T1000 (cell line): Measurements from ENCODE around the gene CHMP4B.

Experiments used
- DNase-seq: peaks from one replicate; lab custom pipeline; 2025; ENCODE audit warnings: mixed read lengths; lab: John Stamatoyannopoulos, UW

Gene CHMP4B

DNA sequence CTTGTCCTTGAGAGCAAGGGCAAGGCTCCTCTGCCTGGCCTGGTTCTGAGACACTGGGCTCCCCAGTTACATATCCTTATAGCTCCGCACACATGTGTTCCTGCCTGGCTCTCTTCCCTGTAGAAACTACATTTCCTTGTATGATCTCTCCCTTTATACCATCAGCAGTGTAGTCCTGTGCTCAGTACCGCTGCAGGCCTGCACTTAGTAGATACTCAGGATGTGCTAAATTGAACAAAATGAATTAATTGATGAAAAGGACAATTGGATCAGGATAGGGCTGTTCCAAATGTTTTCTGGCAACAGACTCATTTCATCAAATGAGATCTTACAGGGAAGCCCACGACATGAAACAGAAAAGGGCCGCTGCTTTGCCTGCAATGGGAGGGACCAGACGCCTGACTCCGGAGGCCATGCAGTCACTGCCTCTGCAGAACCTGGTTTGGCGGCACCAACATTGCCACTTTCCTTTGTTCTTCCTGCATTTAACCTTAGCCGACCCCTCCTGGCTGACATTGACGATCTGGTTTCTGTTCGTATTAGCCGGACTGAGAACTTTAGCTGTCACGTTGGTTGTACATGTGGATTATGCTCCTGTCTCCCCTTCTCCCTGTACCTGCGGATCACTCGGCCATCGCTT, 53.3 kb downstream of the CHMP4B start:
- no peak for DNase-seq

DNA sequence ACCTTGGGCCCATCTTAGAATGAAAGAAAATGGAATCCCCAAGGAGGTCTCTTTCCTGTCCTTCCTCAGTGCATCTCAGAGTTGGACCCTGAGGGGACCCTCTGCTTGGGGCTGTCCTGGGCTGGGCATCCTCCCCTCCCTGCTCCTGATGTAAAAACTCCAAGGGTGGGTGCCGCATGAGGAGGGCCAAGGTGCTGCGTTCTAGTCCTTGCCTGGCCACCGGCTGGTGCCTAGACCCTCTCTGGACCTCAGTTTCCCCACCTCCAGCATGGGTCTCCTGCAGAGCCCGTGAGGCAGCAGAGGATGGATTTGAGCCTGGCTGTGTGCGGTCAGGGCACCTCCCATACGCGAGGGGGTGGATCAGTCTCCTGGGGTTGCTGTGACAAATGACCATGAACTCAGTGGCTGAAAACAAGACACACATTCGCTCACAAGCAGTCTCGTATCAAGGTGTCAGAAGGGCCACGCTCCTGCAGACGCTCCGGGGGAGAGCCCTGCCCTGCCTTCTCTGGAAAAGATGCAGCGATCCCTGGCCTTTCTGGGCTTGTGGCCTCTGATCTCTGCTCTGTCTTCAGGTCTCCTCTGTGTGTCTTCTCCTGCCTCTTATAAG, 54.7 kb downstream of the CHMP4B start:
- no peak for DNase-seq

DNA sequence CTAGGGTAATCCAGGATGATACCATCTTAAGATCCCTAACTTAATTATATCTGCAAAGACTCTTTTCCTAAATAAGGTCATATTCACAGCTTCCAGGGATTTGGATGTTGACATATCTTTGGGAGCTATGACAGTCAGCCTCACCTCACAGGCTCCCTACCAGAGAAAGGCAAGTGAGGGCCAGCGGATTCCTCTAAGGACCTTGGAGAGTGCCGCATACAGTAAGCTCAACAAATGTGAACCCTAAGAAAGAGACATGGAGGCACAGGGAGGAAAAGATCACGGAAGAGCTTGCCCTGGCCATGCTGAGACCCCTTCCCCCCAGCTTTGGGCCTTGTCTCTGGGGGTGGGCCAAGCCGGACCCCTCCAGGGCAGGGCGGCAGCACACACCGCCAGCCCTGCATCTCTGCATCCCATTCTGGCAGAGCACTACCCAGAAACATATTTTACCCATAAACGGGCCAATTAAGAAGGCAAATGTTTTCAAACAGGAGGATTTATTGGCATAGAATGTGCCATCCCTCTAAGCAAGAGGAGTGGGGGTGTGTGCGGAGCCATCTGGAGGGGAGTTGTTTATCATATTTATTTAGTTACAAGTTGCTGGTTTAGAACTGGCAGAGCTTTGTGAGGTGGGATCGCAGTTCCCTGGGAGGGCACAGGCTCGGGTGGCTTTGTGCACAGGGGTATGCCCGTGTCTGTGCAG, 55.4 kb downstream of the CHMP4B start:
- DNase-seq = no peak

DNA sequence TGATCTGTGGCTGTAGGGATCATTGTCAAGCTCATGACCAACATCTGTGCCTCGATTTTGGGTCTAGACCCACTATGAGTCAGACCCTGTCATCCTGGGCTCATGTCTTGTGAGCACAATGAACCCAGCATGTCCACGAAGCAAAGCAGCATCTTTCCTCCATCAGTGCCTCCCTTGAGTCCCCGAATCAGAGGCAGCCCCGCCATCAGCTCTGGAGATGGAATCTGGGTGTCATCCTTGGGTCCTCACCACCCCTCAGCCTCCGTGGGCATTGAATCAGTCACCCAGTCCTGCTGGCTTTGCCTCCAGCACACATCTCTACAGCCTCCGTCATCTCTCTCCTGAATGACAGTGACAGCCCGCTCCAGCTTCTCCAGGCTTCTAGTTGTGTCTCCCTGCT, 56.9 kb downstream of the CHMP4B start:
- DNase-seq = no peak

DNA sequence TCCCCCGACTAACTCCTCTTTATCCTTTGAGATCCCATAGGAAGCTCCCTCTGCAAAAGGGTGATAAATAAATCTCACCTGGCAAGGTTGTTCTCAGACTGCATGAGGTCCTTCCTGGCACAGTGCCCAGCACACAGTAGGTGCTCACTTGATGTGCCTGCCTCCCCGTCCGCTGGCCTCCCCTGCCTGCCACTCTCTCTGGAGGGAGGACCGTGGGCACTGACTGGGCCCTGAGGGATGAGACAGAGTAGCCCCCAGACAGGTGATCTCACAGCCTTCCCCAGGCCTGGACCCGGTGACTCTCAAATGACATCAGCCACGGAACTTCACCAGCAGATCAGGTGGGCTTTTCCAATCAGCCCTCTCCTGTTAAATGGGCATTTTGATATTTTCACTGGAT, 57.4 kb downstream of the CHMP4B start:
- no peak for DNase-seq

DNA sequence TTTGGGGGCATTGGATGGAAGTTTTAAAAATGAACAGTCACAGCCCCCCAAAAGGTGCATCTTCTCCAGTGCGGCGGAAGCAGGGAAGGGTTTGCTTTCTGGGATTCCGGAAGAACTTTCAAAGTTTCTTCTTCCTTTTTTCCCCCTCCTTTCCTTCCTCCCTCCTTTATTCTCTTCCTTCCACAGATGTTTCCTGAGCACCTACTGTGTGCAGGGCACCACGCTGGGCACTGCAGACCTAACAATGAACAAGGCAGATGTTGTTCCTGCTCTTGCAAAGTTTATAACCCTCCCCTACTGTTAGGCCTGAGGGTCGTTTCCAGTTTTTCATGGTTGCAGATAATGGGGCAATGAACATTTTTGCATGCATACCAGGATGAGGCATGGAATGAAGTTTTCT, 58.1 kb downstream of the CHMP4B start:
- no peak for DNase-seq

DNA sequence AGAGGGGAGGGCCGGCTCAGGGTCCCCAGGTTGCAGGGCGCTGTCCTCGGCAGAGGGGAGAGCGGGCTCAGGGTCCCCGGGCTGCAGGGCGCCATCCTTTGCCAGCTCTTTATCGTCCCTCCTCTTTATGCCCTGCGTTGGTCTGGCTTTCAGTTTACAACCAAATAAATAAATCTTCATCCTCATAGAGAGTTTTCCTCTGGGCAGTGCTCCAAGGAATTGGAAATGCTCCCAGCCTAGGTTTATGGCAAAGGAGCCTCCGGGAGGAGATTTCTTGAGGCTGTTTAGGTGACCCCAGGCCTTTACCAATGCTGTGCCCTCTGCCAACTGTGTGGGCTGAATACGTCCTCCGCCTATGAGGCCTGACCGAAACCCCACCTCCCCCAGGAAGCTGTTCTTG, 60.2 kb downstream of the CHMP4B start:
- no peak for DNase-seq

DNA sequence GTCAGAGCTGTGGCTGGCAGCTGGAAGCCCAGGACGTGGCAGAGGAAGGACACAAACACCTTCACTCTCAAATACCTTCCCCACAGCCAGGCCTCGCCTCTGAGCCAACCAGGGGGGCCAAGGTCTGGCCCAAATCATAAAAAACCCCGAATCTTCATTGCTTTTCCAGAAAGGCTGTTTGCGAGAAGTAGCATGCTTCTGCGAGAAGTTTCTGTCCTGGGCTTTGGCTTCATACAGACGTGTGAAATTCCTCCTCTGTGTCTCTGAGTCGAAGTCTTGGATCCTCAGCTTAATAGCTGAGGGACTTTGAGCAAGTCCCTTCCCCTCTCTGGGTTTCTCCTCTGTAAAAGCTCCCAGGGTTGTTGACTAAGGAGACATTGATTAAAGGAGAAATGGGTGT, 63.0 kb downstream of the CHMP4B start:
- no peak for DNase-seq

DNA sequence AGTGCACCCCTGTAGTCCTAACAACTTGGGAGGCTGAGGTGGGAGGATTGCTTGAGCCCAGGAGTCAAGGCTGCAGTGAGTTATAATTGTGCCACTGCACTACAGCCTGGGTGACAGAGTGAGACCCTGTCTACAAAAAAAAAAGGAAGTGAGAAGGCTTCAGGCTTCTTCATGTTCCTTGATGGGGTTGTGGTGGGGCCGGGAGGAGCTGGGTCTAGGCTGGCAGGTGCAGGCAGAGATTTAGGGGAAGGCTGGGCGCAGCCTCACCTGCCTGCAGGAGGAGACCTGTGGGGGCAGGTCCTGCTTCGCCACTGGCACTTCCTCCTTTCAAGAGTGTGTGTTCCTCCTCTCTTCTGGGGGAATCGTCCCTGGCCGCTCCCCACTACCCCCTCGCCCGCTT, 63.9 kb downstream of the CHMP4B start:
- DNase-seq = no peak

DNA sequence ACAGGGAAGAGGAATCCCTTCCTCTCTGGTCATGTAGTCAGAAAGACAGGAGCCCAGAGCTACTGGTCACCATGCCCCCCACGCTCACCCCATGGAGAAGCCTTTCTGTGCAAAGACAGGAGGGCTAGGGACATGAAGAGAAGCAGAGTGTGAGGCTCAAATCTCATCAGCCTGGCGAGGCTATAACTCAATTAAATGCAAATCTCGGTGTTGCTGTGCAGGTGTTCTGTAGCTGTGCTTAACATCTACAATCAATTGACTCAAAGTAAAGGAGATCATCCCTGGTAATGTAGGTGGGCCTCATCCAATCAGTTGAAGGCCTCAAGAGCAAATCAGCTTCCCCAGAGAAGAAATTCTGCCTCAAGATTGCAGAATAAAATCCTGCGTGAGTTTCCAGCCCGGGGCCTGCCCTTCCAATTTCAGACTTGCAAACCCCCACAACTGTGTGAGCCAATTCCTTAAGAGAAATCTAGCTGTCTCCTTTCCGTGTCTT, 64.4 kb downstream of the CHMP4B start:
- DNase-seq = no peak

DNA sequence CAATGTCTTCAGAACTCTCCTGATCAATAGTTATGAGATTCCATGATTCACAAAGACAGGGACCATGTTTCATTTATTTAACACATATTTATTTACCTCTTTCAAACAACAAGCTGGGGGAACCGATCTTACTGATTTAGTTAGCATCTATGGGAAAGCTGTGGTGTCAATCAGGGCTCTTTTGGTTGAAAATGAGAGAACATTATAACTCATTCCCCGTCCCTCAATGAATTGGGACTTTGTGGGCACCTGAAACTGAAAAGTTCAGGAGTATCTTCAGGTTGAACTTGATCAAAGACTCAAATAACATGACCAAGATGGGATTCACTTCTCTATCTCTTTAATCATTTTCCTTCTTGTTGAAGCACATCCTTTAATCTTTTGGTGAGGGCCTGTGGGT, 67.4 kb downstream of the CHMP4B start:
- no peak for DNase-seq

DNA sequence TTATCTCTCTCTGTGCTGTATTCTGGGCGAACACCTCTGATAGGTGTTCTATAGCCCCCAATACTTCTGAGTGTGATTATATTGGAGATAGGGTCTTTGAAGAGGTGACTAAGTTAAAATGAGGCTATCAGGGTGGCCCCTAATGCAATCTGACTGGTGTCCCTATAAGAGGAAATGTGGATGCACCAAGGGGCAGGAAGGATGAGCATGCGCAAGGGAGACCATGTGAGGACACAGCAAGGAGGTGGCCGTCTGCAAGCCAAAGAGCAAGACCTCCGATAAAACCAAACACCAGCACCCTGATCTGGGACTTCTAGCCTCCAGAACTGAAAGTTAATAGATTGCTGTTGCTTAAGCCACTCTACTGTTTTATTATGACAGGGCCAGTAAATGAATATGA, 69.2 kb downstream of the CHMP4B start:
- no peak for DNase-seq

DNA sequence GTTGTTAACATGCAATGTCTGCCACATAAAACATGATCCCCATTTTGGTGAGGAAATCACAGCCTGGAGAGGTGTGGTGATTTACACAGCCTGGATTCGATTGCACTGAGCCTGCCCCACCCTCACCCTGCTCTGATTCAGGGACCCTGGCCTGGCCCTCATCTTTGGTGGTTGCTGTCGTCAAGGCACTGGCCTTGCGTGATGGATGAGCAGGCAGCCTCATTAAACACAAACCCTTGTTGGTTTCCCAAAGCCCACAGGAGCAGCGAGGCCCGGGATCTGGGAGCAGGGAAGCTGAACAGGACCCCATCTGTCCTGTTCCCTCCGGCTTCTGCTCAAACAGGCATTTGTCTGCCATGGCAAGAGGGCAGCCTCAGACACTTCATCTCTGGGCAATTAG, 70.8 kb downstream of the CHMP4B start:
- no peak for DNase-seq

DNA sequence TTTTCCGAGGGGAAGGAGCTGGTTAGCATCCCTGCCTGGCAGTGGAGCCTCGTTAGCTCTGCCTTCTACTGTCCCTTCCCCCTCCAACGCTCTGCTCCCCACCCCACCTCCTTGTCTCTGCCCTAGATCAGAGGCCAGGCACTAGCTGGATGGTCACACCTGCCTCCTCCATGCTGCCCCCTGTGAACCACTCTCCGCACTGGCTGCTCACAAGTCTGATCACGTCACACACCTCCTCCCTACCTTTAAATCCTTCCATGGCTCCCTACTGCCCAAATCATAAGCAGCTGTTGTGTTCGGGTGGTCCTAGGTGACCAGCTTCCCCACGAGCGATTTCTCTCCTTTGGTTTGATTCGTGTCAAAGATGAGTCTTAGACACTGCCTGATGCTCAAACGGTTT, 71.3 kb downstream of the CHMP4B start:
- no peak for DNase-seq

DNA sequence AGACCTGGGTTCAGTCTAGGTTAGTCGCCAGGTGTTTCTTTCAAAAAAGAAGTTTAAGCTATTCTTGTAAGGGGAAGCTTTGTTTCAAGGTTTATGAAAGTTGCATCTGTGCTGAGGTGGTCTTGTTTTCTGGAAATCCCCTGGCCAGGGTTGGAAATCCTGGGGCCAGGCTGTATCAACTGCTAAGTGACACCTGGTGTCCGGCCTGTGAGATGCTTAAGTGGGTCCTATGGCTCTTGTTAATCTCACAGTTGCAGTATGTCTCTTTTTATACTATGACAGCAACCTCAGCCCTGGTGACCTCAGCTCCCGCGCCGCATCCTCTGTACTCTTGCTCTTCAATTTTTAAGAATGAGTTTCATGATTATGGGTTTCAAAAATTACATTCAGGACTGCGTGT, 72.0 kb downstream of the CHMP4B start:
- DNase-seq = no peak

DNA sequence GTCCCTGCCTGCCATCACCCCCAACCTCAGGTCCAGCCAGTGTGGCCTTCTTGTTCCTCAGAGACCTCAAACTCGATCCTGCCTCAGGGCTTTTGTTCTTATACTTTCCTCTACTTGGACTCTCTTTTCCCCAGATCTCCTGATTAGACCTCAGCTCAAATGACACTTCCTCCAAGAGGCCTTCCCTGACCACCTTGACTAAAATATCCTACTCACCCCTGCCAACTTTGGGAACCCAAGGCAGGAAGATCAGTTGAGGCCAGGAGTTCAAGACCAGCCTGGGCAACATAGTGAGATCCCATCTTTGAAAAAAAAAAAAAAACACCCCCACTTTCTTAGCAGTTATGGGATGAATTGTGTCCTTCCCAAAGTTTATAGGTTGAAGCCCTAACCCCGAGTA, 73.5 kb downstream of the CHMP4B start:
- DNase-seq = no peak

DNA sequence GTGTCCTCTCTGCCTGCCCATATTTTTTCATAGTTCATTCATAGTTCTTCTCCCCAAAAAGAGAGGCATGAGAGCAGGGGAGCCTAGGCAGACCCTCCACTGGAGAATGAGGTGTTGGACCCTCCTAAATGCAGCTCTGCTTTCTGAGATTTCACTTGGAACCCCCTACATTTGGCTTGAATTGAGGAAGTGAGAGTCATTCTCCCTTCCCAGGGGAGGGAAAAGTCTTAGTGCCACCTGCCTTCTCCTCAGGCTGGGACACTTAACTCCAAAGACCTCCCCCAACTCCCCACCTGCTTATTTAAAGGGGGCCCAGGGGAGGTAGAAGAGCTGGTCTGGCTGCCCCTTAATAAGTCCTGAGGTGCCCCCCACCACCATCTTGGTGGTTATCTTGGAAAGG, 78.2 kb downstream of the CHMP4B start:
- DNase-seq = no peak

DNA sequence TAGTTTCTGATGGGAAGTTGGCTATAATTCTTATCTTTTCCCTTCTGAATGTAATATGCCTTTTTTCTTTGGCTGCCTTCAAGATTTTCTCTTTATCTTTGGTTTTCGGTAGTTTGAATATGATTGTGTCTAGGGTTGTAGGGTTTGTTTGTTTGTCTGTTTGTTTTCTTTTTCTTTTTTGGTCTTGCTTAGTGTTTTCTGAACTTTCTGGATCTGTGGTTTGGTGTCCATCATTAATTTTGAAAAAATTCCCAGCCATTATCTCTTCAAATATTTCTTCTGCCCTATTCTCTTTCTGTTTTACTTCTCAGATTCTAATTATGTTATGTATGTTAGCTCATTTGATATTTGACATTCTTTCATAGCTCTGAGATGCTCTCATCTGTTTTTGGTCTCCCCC, 79.4 kb downstream of the CHMP4B start:
- no peak for DNase-seq

DNA sequence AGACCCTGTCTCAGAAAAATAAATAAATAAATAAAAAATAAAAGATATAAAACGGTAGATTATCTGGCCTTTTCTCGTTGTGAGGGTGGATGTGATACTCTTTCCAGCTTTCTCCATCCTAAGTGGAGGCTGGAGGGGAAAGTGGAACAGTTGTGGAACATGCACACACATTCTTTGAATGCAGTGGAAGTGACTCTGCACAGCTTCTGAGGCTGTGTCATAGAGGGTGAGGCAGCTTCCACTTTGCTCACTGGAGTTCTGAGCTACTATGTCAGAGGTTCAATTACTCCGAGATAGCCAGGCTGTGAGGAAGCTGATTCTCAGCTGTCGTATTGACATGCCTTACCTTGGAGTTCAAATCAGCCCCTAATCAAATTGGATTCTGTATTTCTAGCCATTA, 82.2 kb downstream of the CHMP4B start:
- no peak for DNase-seq

DNA sequence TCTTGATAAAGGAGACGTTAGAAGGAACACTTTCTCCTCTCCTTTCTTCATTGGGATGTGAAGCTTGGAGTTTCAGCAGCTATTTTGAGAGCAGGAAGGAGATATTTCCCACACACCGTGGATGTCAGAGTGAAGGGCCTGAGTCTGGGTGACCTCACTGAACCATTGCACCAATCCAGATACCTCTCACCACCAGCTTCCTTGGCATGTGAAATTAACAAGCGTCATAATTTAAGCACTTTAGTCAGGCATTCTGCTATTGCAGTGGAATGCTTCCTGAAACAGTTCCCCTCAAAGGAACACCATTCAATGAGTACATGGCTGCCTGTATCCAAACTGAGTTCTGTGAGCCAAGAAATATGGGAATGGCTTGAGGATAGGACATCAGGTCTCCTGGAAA, 83.7 kb downstream of the CHMP4B start:
- DNase-seq = no peak

DNA sequence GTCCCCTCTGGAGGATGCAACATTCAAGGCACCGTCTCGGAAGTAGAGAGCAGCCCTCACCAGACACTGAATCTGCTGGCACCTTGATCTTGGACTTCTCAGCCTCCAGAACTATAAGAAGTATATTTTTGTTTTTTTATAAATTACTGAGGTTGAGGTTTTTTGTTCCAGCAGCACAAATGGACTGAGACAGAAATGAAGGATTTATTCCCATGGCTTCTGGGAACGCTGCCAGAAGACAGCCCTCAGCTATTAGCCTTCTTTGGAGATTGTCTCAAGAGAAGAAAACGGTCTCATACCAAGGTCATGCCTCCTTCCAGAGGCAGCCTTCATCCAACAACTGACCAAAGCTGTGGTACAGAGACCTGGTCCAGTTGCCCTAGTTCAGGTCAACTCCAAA, 85.4 kb downstream of the CHMP4B start:
- DNase-seq = no peak

DNA sequence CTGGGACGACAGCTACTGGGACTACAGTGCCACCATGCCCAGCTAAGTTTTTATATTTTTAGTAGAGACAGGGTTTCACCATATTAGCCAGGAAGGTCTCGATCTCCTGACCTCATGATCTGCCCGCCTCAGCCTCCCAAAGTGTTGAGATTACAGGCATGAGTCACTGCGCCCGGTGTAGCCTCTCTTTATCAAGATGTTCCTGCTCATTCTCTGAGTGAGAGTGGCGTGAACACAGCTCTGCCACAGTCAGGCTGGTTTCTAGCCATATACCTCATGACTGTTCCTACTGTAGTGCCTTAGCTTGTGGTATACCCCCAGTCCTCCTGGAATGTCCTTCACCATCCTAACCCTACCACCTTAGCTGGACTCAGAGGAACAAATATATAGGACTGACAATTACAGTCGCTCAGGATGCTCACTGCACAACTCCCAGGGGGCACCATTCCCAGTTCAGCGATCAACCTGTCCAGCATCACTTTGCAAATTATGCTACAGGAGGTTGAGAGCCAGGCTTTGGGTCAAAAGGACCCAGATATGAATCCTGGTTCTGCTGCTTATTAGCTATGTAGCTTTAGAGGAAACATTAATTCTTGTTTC, 86.3 kb downstream of the CHMP4B start:
- DNase-seq = no peak

DNA sequence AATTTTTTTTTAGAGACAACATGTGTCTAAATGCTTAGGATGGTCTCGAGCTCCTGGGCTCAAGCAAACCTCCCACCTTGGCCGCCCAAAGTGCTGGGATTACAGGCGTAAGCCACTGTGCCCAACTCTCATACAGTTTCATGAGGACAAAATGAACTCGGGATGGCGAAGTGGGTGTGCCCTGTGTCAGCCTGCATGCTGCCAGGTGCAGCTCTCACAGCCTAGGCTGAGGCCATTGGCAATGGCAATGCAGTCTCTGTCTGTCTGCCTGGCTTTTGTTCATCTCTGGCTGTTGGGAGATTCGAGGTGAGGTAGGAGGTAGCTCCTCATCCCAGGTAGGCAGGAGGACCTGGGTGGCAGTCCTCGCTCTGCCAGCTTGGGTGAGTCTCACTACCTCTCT, 88.0 kb downstream of the CHMP4B start:
- DNase-seq = no peak
